Heart right ventricle (tissue), 16 donors: ENCODE measurements around the gene SH3RF2. TPM values are rescaled to one million over a fixed set of nuclear protein-coding genes. Genes with fewer than 3 reads are reported as not detected.
"Not testable (repeated sequence)": the region's sequence is repeated elsewhere in the genome, so short reads cannot be mapped to it uniquely, and the experiment has no call there.

Experiments
- ATAC-seq, 8 donors: fragments of 200-7000 bp; cut with Tn5 transposase; one replicate each; pipeline ENCODE4 v1.9.1; 2020; ENCODE audit warnings: mild to moderate bottlenecking in 8 of 8, moderate library complexity in 8 of 8, moderate number of reproducible peaks in 1 of 8
- DNase-seq, 2 donors: peaks; one replicate each; pipeline ENCODE4 v3.0.0-alpha.2; 2020
- H3K27ac ChIP-seq, 10 donors: fragments of 200-600 bp; sonication (generic) in 2 of 10; one replicate each; pipeline versions ENCODE4 v1.5.0 to v1.8.0; 2020 to 2022; ENCODE audit warnings: mild to moderate bottlenecking in 3 of 10
- H3K27me3 ChIP-seq, 7 donors: fragments of 200-600 bp; one replicate each; pipeline ENCODE4 v1.8.0; 2021 to 2022; ENCODE audit warnings: mild to moderate bottlenecking in 2 of 7
- H3K36me3 ChIP-seq, 9 donors: fragments of 200-600 bp; sonication (generic) in 1 of 9; one replicate each; pipeline versions ENCODE4 v1.5.0 to v1.8.0; 2020 to 2022; ENCODE audit warnings: mild to moderate bottlenecking in 2 of 9
- H3K4me1 ChIP-seq, 9 donors: fragments of 200-600 bp; sonication (generic) in 1 of 9; one replicate each; pipeline versions ENCODE4 v1.5.0 to v1.8.0; 2020 to 2022; ENCODE audit warnings: mild to moderate bottlenecking in 4 of 9
- H3K4me3 ChIP-seq, 10 donors: fragments of 200-600 bp; sonication (generic) in 2 of 10; one replicate each; pipeline versions ENCODE4 v1.5.0 to v1.8.0; 2020 to 2022; ENCODE audit warnings: mild to moderate bottlenecking in 7 of 10, moderate library complexity in 2 of 10
- H3K9me3 ChIP-seq, 11 donors: fragments of 200-600 bp in 10 of 11; sonication (generic) in 2 of 11; one replicate each; pipeline versions ENCODE4 v1.5.0 to v1.8.0; 2013 to 2022; ENCODE audit warnings: mild to moderate bottlenecking in 2 of 11, control low read depth in 1 of 11, moderate library complexity in 1 of 11
- WGBS, 2 donors: extraction: QIAGEN DNeasy Blood & Tissue Kit; methylation state at CpG; one replicate each; pipeline ENCODE4 v1.1.7; 2013; ENCODE audit warnings: inconsistent platforms in 1 of 2; 5-methylcytosine and 5-hydroxymethylcytosine counted together
- intact Hi-C, 10 donors: fragments of 100-400 bp; cut with DNase I; formaldehyde crosslinking; loops; one replicate each; pipeline versions ENCODE4 v1.11.1 to v1.14.2; 2022
- polyA plus RNA-seq, 2 donors: library from polyadenylated mRNA; stranded (reverse); fragments of 200-250 nt; gene quantifications; one replicate each; pipeline ENCODE4 v1.2.3, GENCODE V29; 2013
- total RNA-seq, 10 donors: library from RNA; stranded (reverse); fragmentation: NEBNext Ultra II Directional in 3 of 10; extraction: Animal tissue kit (Norgen Biotek cat#: 25700) in 3 of 10; gene quantifications; one replicate each; pipeline versions ENCODE4 v1.2.1 to v1.2.4, GENCODE V29; 2021 to 2023
- TF ChIP-seq, protein P1 (sequence below), 9 donors: fragments of 200-600 bp; sonication (generic) in 2 of 9; IDR thresholded peaks; one replicate each; pipeline versions ENCODE4 v1.5.0 to v1.8.0; 2021 to 2022; ENCODE audit warnings: antibody characterized with exemption in 9 of 9, mild to moderate bottlenecking in 5 of 9, moderate library complexity in 1 of 9
- donor health status: Arrhythmogenic right ventricular cardiomyopathy.
- donor health status: ischemic (EF 13 %, LVEDD 7.1; RV severe dilation, severe dysfunction).
- donor health status: healthy with polysubstance abuse.
- donor health status: DM: no; HTN: yes; CAD: no.
- donor health status: DM: no; HTN: no; CAD: no.
- donor health status: ischemic (EF 25% LVEDD 6.9; RV normal size, moderate dysfunction).
- donor health status: ischemic (EF 25% LVEDD 5.7; RV mildly dilated, moderate dysfunction).
- donor health status: healthy.
- donor health status: DM: yes; HTN: yes; CAD: no.
- donor health status: Ischemic cardiomyopathy.
- donor health status: ischemic (EF 35%, LVEDD 5.7; RV mildly dilated, moderate dysfunction).
- donor health status: nonischemic (EF 11% LVEDD 7.7; RV severe dilation, severe dysfunction).
- donor health status: DM: yes; HTN: yes; CAD: no.
- donor health status: PGD.
- donor health status: ischemic (EF 29% LVEDD 5.4; RV normal size, mild dysfunction).
- donor health status: nonischemic (EF 23%, LVEDD 6.1; RV moderate dilation, normal function).

SH3RF2 gene
- total and polyA plus RNA-seq, 12 donors: 32.9 to 887 (median 219) TPM

DNA sequence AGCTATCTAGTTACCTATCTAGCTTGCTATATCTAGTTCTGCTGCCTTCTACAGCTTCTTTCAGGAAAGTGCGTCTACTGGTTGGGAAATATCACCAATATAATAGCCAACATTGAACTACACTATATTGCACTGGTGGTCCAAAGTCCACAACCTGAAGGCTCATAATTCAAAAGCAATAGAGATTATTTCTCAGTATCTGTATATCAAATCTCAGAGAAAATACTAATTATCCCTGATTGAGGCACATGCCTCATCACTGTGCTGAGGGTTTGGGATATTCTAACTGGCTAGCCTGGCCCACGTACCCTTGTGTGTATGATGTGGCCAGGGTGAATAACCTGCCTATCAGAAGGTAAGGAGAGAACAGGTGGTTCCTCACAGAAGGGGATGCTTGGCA lies 53.8 kb downstream of the SH3RF2 start:
- H3K27ac ChIP-seq: no peak overlapping the region
- intact Hi-C loops: no loop called here
- ATAC-seq: no peak
- H3K4me1 ChIP-seq: no peaks in the 10 kb centered on the region
- H3K27me3 ChIP-seq: no peaks in the 10 kb centered on the region
- no peak overlapping the region for H3K4me3 ChIP-seq
- TF ChIP-seq, protein P1, sequence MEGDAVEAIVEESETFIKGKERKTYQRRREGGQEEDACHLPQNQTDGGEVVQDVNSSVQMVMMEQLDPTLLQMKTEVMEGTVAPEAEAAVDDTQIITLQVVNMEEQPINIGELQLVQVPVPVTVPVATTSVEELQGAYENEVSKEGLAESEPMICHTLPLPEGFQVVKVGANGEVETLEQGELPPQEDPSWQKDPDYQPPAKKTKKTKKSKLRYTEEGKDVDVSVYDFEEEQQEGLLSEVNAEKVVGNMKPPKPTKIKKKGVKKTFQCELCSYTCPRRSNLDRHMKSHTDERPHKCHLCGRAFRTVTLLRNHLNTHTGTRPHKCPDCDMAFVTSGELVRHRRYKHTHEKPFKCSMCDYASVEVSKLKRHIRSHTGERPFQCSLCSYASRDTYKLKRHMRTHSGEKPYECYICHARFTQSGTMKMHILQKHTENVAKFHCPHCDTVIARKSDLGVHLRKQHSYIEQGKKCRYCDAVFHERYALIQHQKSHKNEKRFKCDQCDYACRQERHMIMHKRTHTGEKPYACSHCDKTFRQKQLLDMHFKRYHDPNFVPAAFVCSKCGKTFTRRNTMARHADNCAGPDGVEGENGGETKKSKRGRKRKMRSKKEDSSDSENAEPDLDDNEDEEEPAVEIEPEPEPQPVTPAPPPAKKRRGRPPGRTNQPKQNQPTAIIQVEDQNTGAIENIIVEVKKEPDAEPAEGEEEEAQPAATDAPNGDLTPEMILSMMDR (IDR thresholded peaks at IDR 0.05): no peak
- WGBS, 2 donors: 91 to 94% methylated on average over 2 of the region's 2 CpGs
- no peak for DNase-seq
- peaks cover 0 to 6% (median 0%) of the 10 kb centered on the region in 9 donors for H3K36me3 ChIP-seq
- H3K9me3 ChIP-seq: peaks cover 0 to 18% (median 0%) of the 10 kb centered on the region in 11 donors

DNA sequence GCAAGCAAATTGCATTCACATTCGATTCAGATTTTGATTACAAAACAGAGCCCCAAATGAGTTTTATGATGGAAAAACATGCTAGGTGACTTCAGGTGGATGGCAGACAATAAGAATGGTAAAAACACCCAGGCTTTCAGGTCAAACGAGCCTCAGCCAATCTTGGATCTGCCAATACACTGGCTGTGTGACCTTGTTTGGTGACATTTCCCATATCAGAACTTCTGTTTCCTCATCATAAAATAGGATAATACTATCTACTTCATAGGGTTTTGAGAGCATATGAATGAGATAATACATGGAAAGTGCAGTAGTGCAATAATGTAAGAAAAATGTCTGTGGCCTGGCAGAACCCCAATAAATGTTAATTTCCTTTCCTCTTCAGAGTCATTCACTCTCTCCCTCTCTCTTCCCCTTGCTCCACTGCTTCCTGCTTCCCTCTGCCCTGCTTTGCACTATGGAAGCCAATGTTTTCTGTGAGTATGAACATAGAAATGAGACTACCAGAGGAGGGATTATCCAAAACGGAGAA lies 54.7 kb downstream of the SH3RF2 start:
- Histone ChIP-seq H3K27me3 (no peaks in the 10 kb centered on the region), H3K4me1 (no peaks in the 10 kb centered on the region), H3K36me3 (peaks cover 0 to 6% (median 0%) of the 10 kb centered on the region in 9 donors), H3K27ac (no peak overlapping the region), H3K4me3 (no peak overlapping the region), H3K9me3 (peaks cover 0 to 18% (median 0%) of the 10 kb centered on the region in 11 donors)
- 69 to 75% methylated on average over 3 of the region's 3 CpGs for WGBS, 2 donors
- TF ChIP-seq, protein P1 (IDR thresholded peaks at IDR 0.05): no peak
- ATAC-seq (no peak), DNase-seq (no peak)
- intact Hi-C loops: no loop called here

DNA sequence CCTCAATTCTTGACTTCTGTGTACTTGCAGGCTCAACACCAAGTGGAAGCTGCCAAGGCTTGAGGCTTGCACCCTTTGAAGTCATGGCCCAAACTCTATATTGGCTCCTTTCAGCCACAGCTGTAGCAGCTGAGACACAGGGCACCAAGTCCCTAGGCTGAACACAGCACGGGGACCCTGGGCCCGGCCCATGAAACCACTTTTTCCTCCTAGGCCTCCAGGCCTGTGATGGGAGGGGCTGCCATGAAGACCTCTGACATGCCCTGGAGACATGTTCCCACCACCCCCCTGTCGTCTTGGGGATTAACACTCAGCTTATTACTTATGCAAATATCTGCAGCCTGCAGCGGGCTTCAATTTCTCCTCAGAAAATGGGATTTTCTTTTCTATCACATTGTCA lies 57.2 kb downstream of the SH3RF2 start:
- H3K27ac ChIP-seq, ATAC-seq, H3K36me3 ChIP-seq, H3K4me3 ChIP-seq, H3K4me1 ChIP-seq, intact Hi-C loops, DNase-seq, H3K27me3 ChIP-seq: not testable (repeated sequence)
- WGBS, 2 donors: 89 to 94% methylated on average over 4 of the region's 4 CpGs
- peaks cover 0 to 18% (median 0%) of the 10 kb centered on the region in 11 donors for H3K9me3 ChIP-seq

DNA sequence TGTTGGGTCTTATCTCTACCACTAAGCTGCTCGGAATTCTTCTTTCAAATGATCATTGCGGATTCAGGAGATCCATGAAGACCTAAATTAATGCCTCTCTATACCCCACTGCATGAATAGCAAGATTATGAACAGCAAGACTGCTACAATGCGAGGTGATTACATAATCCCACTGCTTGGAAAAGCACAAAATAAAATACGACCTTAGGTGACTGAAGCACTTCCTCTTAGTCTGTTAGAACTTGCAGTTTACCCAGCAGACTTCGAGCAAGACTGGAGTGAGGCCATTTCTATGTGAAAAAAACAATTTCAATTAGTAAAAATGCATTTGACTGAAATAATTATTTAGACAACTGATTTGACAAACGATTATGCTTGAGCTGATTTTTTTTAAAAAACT lies 59.8 kb downstream of the SH3RF2 start:
- Histone ChIP-seq H3K4me1 (no peaks in the 10 kb centered on the region), H3K27ac (no peak overlapping the region), H3K9me3 (peaks cover 0 to 18% (median 0%) of the 10 kb centered on the region in 11 donors), H3K36me3 (peaks cover 0 to 6% (median 0%) of the 10 kb centered on the region in 9 donors), H3K27me3 (no peaks in the 10 kb centered on the region), H3K4me3 (no peak overlapping the region)
- no peak for DNase-seq
- 58 to 70% methylated on average over 6 of the region's 6 CpGs for WGBS, 2 donors
- ATAC-seq: no peak
- intact Hi-C loops: no loop called here
- TF ChIP-seq, protein P1 (IDR thresholded peaks at IDR 0.05): no peak

DNA sequence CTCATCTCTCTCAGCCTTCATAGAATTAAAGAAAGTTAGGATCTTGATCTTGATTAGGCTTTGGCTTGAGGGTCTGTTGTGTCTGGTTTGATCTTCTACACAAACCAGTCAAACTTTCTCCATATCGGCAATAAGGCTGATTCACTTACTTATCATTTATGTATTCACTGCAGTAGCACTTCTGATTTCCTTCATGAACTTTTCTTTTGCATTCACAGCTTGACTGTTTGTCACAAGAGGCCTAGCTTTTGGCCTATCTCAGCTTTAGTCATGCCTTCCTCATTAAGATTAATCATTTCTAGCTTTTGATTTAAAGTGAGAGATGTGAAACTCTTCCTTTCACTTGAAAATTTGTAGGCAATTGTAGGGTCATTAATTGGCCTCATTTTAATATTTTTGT lies 62.8 kb downstream of the SH3RF2 start:
- intact Hi-C loops: no loop called here
- H3K27ac ChIP-seq: no peak overlapping the region
- H3K9me3 ChIP-seq: peaks cover 0 to 6% (median 0%) of the 10 kb centered on the region in 11 donors
- no peak for ATAC-seq
- H3K27me3 ChIP-seq: no peaks in the 10 kb centered on the region
- TF ChIP-seq, protein P1 (IDR thresholded peaks at IDR 0.05): no peak
- H3K4me1 ChIP-seq: no peaks in the 10 kb centered on the region
- WGBS, 2 donors: 88% methylated on average over 1 of the region's 1 CpG
- no peak for DNase-seq
- no peaks in the 10 kb centered on the region for H3K36me3 ChIP-seq
- no peak overlapping the region for H3K4me3 ChIP-seq
